Measurements from ENCODE around the gene AS3MT. TPM values are rescaled to one million over a fixed set of nuclear protein-coding genes. Genes with fewer than 3 reads are reported as not detected.

AS3MT gene
- total and polyA plus RNA-seq, 8 donors: 0.43 to 7.6 (median 3.9) TPM; not detected in 1

- Histone ChIP-seq H3K9me3 (no peaks in the 10 kb centered on the region), H3K4me1 (no peaks in the 10 kb centered on the region), H3K27ac (no peak overlapping the region), H3K36me3 (peaks cover 0 to 50% (median 15%) of the 10 kb centered on the region in 4 donors), H3K27me3 (no peaks in the 10 kb centered on the region), H3K4me3 (no peak overlapping the region)
- TF ChIP-seq POLR2A (IDR thresholded peaks at IDR 0.05) (no peak), POLR2AphosphoS5 (IDR thresholded peaks at IDR 0.05) (no peak), EP300 (IDR thresholded peaks at IDR 0.05) (no peak)
- TF ChIP-seq, protein P1, sequence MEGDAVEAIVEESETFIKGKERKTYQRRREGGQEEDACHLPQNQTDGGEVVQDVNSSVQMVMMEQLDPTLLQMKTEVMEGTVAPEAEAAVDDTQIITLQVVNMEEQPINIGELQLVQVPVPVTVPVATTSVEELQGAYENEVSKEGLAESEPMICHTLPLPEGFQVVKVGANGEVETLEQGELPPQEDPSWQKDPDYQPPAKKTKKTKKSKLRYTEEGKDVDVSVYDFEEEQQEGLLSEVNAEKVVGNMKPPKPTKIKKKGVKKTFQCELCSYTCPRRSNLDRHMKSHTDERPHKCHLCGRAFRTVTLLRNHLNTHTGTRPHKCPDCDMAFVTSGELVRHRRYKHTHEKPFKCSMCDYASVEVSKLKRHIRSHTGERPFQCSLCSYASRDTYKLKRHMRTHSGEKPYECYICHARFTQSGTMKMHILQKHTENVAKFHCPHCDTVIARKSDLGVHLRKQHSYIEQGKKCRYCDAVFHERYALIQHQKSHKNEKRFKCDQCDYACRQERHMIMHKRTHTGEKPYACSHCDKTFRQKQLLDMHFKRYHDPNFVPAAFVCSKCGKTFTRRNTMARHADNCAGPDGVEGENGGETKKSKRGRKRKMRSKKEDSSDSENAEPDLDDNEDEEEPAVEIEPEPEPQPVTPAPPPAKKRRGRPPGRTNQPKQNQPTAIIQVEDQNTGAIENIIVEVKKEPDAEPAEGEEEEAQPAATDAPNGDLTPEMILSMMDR (IDR thresholded peaks at IDR 0.05): no peak
- intact Hi-C loops (cut with DNase I; ENCODE audit: low total_unique reads): no loop called here
- 77 to 89% (median 86%) methylated on average over 4 of the region's 4 CpGs for whole genome bisulfite sequencing, 5 donors
- DNase-seq: no peak
These were observed 9.4 kb downstream of the AS3MT start for GRCh38 chr10:102878629-102879028.

DNA sequence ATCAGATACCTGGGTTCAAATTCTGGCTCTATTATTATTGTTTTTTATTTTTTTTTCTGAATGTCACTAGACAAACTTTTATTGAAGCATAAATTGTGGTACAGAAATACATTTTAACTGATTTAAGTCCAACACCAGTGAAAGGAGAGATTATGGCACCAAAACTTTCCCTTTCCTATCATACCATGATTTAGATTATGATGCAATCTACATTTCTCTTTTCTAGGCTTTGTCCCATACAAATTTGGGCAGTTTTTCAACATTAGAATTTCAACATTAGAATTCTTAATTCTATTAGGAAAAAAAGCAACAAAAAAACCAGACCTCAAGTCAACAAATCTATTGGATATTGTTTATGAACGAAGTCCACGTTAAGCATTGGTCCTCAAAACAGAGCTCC, 11.0 kb downstream of the AS3MT start:
- H3K27ac ChIP-seq: no peak overlapping the region
- peaks cover 0 to 36% (median 13%) of the 10 kb centered on the region in 4 donors for H3K36me3 ChIP-seq
- no peak overlapping the region for H3K4me3 ChIP-seq
- no peak for DNase-seq
- H3K9me3 ChIP-seq: no peaks in the 10 kb centered on the region
- no peaks in the 10 kb centered on the region for H3K4me1 ChIP-seq
- WGBS, 5 donors: 89 to 96% (median 90%) methylated on average over 2 of the region's 2 CpGs
- intact Hi-C loops (cut with DNase I; ENCODE audit: low total_unique reads): no loop called here
- no peaks in the 10 kb centered on the region for H3K27me3 ChIP-seq
- TF ChIP-seq EP300 (IDR thresholded peaks at IDR 0.05) (no peak), POLR2A (IDR thresholded peaks at IDR 0.05) (no peak), POLR2AphosphoS5 (IDR thresholded peaks at IDR 0.05) (no peak)
- TF ChIP-seq, protein P1 (IDR thresholded peaks at IDR 0.05): no peak

- no peaks in the 10 kb centered on the region for H3K9me3 ChIP-seq
- WGBS, 5 donors: 86 to 97% (median 94%) methylated on average over 1 of the region's 1 CpG
- TF ChIP-seq POLR2AphosphoS5 (IDR thresholded peaks at IDR 0.05): no peak
- TF ChIP-seq POLR2A (IDR thresholded peaks at IDR 0.05): no peak
- no peak for TF ChIP-seq EP300 (IDR thresholded peaks at IDR 0.05)
- TF ChIP-seq, protein P1 (IDR thresholded peaks at IDR 0.05): no peak
- no peak overlapping the region for H3K27ac ChIP-seq
- intact Hi-C loops (cut with DNase I; ENCODE audit: low total_unique reads): no loop called here
- no peak for DNase-seq
- H3K36me3 ChIP-seq: peaks cover 0 to 23% (median 19%) of the 10 kb centered on the region in 4 donors
- H3K4me3 ChIP-seq: no peak overlapping the region
- H3K4me1 ChIP-seq: no peaks in the 10 kb centered on the region
- no peaks in the 10 kb centered on the region for H3K27me3 ChIP-seq
These were observed 18.8 kb downstream of the AS3MT start for GRCh38 chr10:102888048-102888447.

- no peak for DNase-seq
- WGBS, 5 donors: 80 to 90% (median 85%) methylated on average over 4 of the region's 4 CpGs
- Histone ChIP-seq H3K27me3 (no peaks in the 10 kb centered on the region), H3K4me1 (no peaks in the 10 kb centered on the region), H3K4me3 (no peak overlapping the region), H3K9me3 (no peaks in the 10 kb centered on the region), H3K36me3 (peaks cover 0 to 55% (median 21%) of the 10 kb centered on the region in 4 donors), H3K27ac (no peak overlapping the region)
- intact Hi-C loops (cut with DNase I; ENCODE audit: low total_unique reads): no loop called here
- TF ChIP-seq POLR2A (IDR thresholded peaks at IDR 0.05) (no peak), EP300 (IDR thresholded peaks at IDR 0.05) (no peak), POLR2AphosphoS5 (IDR thresholded peaks at IDR 0.05) (no peak)
- TF ChIP-seq, protein P1 (IDR thresholded peaks at IDR 0.05): no peak
These were observed 25.4 kb downstream of the AS3MT start for GRCh38 chr10:102894466-102895213.

Data from stomach (tissue), 9 donors.